Esophagus muscularis mucosa (tissue), 3 donors: ENCODE measurements around the gene CDC42BPA.

Experiments
- CTCF ChIP-seq, 3 experiments: fragments of 200-600 bp in 2 of 3; fragments of 450-650 bp in 1 of 3; sonication (generic) in 2 of 3; IDR thresholded peaks; one replicate each; pipeline ENCODE4 v1.5.1; 2017 to 2019; ENCODE audit warnings: antibody characterized with exemption in 3 of 3, mild to moderate bottlenecking in 2 of 3, moderate library complexity in 1 of 3
- EP300 ChIP-seq: sonication (generic); formaldehyde crosslinking; IDR thresholded peaks from one replicate; pipeline ENCODE4 v1.6.1; 2017; ENCODE audit warnings: antibody characterized with exemption

- TF ChIP-seq EP300 (no peak), CTCF (IDR thresholded peaks at IDR 0.05) (no peak)
Observed at GRCh38 chr1:227218870-227219573, 99.3 kb downstream of the CDC42BPA start.
